ENCODE results near the gene FMN1. TPM values are rescaled to one million over a fixed set of nuclear protein-coding genes. Genes with fewer than 3 reads are reported as not detected.

Gene FMN1
- total RNA-seq, 1 experiment from 2014 or later = 3.9 TPM

GRCh38 chr15:33104212-33104611 is 90.3 kb downstream of the FMN1 start:
- CTCF ChIA-PET = no interaction called here
- DNase-seq (ENCODE audit: low read depth, low spot score) (no peak), ATAC-seq (no peak)
- BruUV-seq (replicated peaks) = no TSS peak
- H3K4me3 ChIP-seq (ENCODE audit: low read depth in 2 of 2, low read length in 2 of 2) = no peak overlapping the region
- H3K27me3 ChIP-seq (ENCODE audit: control insufficient read depth, insufficient read depth, low read length) = no peaks in the 10 kb centered on the region
- TF ChIP-seq, protein P1, sequence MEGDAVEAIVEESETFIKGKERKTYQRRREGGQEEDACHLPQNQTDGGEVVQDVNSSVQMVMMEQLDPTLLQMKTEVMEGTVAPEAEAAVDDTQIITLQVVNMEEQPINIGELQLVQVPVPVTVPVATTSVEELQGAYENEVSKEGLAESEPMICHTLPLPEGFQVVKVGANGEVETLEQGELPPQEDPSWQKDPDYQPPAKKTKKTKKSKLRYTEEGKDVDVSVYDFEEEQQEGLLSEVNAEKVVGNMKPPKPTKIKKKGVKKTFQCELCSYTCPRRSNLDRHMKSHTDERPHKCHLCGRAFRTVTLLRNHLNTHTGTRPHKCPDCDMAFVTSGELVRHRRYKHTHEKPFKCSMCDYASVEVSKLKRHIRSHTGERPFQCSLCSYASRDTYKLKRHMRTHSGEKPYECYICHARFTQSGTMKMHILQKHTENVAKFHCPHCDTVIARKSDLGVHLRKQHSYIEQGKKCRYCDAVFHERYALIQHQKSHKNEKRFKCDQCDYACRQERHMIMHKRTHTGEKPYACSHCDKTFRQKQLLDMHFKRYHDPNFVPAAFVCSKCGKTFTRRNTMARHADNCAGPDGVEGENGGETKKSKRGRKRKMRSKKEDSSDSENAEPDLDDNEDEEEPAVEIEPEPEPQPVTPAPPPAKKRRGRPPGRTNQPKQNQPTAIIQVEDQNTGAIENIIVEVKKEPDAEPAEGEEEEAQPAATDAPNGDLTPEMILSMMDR (IDR thresholded peaks at IDR 0.05) = no peak
- TF ChIP-seq POLR2AphosphoS5 (IDR thresholded peaks at IDR 0.05; ENCODE audit: low read depth, low read length) = no peak
- no peak for TF ChIP-seq TCF7L2 (IDR thresholded peaks at IDR 0.05; ENCODE audit: low read depth, low read length)
- TF ChIP-seq, protein P2, sequence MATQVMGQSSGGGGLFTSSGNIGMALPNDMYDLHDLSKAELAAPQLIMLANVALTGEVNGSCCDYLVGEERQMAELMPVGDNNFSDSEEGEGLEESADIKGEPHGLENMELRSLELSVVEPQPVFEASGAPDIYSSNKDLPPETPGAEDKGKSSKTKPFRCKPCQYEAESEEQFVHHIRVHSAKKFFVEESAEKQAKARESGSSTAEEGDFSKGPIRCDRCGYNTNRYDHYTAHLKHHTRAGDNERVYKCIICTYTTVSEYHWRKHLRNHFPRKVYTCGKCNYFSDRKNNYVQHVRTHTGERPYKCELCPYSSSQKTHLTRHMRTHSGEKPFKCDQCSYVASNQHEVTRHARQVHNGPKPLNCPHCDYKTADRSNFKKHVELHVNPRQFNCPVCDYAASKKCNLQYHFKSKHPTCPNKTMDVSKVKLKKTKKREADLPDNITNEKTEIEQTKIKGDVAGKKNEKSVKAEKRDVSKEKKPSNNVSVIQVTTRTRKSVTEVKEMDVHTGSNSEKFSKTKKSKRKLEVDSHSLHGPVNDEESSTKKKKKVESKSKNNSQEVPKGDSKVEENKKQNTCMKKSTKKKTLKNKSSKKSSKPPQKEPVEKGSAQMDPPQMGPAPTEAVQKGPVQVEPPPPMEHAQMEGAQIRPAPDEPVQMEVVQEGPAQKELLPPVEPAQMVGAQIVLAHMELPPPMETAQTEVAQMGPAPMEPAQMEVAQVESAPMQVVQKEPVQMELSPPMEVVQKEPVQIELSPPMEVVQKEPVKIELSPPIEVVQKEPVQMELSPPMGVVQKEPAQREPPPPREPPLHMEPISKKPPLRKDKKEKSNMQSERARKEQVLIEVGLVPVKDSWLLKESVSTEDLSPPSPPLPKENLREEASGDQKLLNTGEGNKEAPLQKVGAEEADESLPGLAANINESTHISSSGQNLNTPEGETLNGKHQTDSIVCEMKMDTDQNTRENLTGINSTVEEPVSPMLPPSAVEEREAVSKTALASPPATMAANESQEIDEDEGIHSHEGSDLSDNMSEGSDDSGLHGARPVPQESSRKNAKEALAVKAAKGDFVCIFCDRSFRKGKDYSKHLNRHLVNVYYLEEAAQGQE (IDR thresholded peaks at IDR 0.05; ENCODE audit: insufficient read depth in 1 of 2, low read depth in 2 of 2, low read length in 1 of 2) = no peak
- no peak for TF ChIP-seq SIN3A (IDR thresholded peaks at IDR 0.05; ENCODE audit: borderline replicate concordance, insufficient read depth, low read depth, low read length)
- H3K9me3 ChIP-seq (ENCODE audit: control insufficient read depth, insufficient read depth, low read depth, low read length) = no peaks in the 10 kb centered on the region
- H3K27ac ChIP-seq (ENCODE audit: low read length) = no peak overlapping the region
- in situ Hi-C loops (cut with HindIII; ENCODE audit: low pct_unique_long_range_greater_than_20kb, low sequenced_read_pairs) = no loop called here
- H3K4me1 ChIP-seq (ENCODE audit: control insufficient read depth, insufficient read depth, low read length) = no peaks in the 10 kb centered on the region
- no peaks in the 10 kb centered on the region for H3K36me3 ChIP-seq (ENCODE audit: control insufficient read depth, insufficient read depth, low read length)
- POLR2A ChIA-PET = no interaction called here
- intact Hi-C loops (cut with micrococcal nuclease; ENCODE audit: unreplicated experiment) = no loop called here

- CTCF ChIA-PET = interaction anchor here (1.3 kb wide), 1 partner anchor 31 kb away, joined by 3 read pairs; no protein-coding TSS in a partner anchor
- H3K27ac ChIP-seq (ENCODE audit: low read length) = no peak overlapping the region
- intact Hi-C loops (cut with micrococcal nuclease; ENCODE audit: unreplicated experiment) (no loop called here), in situ Hi-C loops (cut with HindIII; ENCODE audit: low pct_unique_long_range_greater_than_20kb, low sequenced_read_pairs) (no loop called here)
- no peaks in the 10 kb centered on the region for H3K4me1 ChIP-seq (ENCODE audit: control insufficient read depth, insufficient read depth, low read length)
- no peak for DNase-seq (ENCODE audit: low read depth, low spot score)
- no peak for ATAC-seq
- POLR2A ChIA-PET = no interaction called here
- no peaks in the 10 kb centered on the region for H3K9me3 ChIP-seq (ENCODE audit: control insufficient read depth, insufficient read depth, low read depth, low read length)
- TF ChIP-seq, protein P2 (IDR thresholded peaks at IDR 0.05; ENCODE audit: insufficient read depth in 1 of 2, low read depth in 2 of 2, low read length in 1 of 2) = no peak
- TF ChIP-seq TCF7L2 (IDR thresholded peaks at IDR 0.05; ENCODE audit: low read depth, low read length) (no peak), POLR2AphosphoS5 (IDR thresholded peaks at IDR 0.05; ENCODE audit: low read depth, low read length) (no peak), SIN3A (IDR thresholded peaks at IDR 0.05; ENCODE audit: borderline replicate concordance, insufficient read depth, low read depth, low read length) (no peak)
- TF ChIP-seq, protein P1 (IDR thresholded peaks at IDR 0.05) = no peak
- BruUV-seq (replicated peaks) = no TSS peak
- no peaks in the 10 kb centered on the region for H3K27me3 ChIP-seq (ENCODE audit: control insufficient read depth, insufficient read depth, low read length)
- no peak overlapping the region for H3K4me3 ChIP-seq (ENCODE audit: low read depth in 2 of 2, low read length in 2 of 2)
- no peaks in the 10 kb centered on the region for H3K36me3 ChIP-seq (ENCODE audit: control insufficient read depth, insufficient read depth, low read length)
Measured at GRCh38 chr15:33101036-33101435, 93.5 kb downstream of the FMN1 start.
